HG03066 (cell line): ENCODE measurements around the gene UMAD1.

Experiments used
- ATAC-seq: cut with Tn5 transposase; IDR thresholded peaks from one replicate; pipeline ENCODE4 v1.9.1; 2021; ENCODE audit warnings: low read depth; ENCODE audit not compliant: unreplicated experiment

The UMAD1 gene

GRCh38 chr7:7867846-7868571, 227.5 kb downstream of the UMAD1 start:
- no peak for ATAC-seq

DNA sequence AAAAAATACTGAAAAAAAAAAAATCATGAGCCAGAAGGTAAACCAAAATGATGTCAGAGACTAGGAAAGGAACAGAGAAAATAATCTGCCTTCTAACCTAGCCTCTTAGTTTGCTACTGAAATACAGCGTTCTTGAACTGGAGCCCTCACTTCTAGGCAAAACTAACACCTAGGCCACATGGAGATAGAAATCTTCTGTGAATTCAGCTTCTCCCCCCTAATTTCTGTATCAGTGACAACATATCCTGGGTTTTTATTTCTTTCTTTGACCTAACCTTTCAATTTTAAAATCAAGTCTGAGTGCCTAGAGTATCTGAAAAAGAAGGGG, 228.0 kb downstream of the UMAD1 start:
- no peak for ATAC-seq

GRCh38 chr7:7869036-7869435, 228.5 kb downstream of the UMAD1 start:
- ATAC-seq: no peak

GRCh38 chr7:7869651-7870050, 229.1 kb downstream of the UMAD1 start:
- ATAC-seq: no peak

- ATAC-seq: no peak
These were observed 230.0 kb downstream of the UMAD1 start for GRCh38 chr7:7870555-7870954.

- ATAC-seq: no peak
These were observed 235.9 kb downstream of the UMAD1 start for GRCh38 chr7:7876419-7876818.

GRCh38 chr7:7881581-7881980, 241.0 kb downstream of the UMAD1 start:
- no peak for ATAC-seq

DNA sequence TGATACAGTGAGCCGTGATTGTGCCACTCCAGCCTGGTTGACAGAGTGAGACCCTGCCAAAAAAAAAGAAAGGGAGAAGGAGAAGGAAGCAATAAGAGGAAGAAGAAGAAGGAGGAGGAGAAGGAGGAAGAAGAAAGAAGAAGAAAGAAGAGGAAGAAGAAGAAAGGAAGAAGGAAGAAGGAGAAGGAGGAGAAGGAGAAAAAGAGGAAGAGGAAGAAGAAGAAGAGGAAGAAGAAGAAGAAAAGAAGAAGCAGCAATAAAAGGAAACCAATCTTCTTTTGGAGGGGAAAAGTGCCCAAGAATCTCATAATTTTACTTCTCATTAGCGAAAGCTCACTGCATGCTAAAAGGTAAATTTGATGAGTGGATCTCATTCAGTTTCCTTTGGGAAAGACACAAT, 242.3 kb downstream of the UMAD1 start:
- ATAC-seq: no peak

GRCh38 chr7:7883394-7883793, 242.8 kb downstream of the UMAD1 start:
- ATAC-seq: no peak

GRCh38 chr7:7884855-7885254, 244.3 kb downstream of the UMAD1 start:
- no peak for ATAC-seq

DNA sequence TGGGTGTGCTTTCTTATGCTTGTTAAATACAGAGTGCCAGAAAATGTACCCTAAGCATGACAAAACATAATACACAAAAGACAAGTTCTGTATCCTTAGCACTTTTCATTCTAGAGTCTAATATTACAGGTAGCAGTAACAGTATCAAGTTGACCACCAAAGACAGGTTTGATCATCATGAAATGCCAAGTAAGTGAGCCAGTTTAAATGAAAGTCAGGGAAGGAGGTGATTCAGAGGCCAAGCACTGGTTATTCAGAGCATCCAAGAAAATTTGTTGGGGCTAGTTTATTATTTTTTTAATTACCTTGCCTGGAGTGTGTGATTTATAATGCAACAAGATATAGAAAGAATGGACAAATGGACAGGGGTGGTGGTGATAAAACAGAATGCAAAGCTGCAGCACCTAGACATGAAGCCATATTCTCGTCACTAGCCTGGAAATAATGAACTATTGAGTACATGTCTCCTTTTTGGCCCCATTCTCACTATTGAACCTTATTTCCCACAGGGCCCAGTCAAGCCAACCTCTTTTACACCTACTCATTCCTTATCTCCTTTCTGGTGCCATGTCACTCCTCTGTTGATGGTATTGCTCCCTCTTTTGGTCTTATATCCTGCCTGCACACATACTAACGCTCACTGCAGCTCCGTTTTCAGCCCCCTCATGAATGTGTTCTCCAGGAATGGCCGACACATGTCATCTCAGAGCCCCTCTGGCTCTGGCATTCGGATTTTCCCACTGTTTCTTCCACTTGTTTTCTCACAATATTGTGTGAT, 249.4 kb downstream of the UMAD1 start:
- no peak for ATAC-seq

DNA sequence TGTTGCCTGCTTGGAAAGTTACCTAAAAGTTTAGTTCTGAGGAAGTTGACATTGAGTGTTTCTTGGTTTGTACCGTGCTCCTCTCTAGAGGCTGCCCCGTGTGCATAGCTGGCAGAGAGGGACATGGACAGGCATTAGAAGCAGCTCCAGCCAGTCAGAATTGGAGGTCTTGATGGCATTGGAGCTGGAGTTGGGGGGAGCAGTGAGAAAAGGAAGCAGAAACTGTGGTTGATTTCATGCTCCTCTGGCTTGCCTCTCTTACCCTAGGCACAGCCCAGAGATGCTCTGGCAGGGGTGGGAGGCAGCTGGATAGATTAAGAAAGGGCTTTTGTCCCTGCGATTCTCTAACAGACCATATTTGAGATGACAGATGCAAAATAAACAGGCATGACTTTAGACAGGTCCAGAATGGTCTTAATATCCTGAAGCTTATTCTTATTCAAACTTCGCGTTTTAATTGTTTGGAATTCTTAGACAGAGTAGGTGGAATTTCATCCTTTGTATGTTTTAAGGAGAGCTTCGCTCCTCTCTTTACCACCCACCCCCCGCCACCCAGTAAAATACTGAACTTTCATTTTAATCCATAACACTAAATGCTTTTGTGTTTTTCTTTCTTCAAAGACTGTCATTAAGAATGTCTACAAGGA, 254.6 kb downstream of the UMAD1 start:
- no peak for ATAC-seq

DNA sequence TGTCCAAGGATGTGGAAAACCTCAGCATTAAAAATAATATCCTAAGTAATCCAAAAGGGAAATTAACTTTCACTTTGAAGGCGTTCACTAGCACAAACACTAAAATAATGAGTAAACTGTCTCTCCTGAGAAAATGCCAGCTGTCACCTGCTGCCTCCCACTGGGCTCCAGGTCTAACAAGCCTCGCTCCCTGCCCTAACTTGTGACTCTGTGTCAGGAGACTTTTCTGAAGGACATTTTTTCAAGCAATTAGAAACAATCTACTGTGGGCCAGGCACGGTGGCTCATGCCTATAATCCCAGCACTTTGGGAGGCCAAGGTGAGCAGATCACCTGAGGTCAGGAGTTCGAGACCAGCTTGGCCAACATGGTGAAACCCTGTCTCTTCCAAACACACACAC, 255.2 kb downstream of the UMAD1 start:
- ATAC-seq: no peak

DNA sequence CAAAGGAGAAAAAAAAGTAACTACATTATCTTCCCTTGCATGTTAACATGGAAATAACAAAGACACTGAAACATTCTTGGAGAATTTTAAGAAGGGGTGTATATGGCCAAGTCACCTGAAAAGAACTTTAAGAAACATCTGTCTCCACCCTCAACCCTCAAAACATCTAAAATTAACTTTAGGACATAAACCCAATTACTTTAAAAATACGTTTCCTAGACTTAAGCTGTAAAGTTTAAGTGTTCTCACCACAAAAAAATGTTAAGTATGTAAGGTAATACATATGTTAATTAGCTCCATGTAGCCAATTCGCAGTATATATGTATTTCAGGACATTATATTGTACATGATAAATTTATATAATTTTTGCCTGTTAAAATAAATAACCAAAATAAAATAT, 257.0 kb downstream of the UMAD1 start:
- ATAC-seq: no peak

DNA sequence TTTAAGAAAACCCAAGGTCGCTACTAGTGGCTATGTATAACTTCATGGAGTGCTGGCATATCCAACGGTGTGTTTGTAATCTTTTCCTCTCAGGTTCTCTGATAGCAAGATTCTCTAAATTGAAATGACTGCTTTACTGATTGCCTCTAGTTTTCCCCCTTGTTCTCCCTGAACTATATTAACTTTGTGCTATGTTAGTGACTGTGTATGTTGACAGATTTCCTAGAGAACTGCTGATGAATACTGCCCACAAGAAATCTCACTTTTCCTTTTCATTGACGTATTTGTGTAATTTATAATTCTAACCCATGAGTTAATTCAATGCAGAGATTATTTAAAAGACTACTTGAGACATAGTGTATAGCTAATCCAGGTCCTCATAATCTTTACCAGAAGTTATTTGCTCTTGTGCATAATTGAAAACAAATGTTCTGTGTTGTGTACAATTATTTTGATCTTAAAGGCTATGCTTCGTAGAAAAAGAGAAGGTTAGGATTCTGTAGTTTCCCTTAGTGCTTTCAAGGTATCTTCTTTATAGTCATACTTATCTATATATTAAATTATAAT, 257.5 kb downstream of the UMAD1 start:
- no peak for ATAC-seq

DNA sequence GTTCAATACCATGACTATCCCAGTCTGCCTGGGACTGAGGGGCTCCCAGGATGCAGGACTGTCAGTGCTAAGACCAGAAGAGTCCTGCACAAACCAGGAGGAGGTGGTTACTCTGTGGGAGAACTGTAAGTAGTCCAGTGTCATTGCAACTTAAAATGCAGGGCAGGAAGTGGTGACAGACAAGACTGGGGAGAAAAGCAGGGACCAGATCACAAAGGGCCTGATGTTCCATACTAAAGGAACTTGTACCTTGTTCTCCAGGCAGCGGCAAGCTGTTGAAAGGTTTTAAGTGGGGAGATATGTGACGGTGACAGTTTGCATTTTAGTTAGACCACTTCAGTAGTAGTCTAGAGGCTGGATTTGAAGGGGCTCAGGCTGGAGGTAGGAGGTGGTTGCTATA, 262.3 kb downstream of the UMAD1 start:
- ATAC-seq: no peak

DNA sequence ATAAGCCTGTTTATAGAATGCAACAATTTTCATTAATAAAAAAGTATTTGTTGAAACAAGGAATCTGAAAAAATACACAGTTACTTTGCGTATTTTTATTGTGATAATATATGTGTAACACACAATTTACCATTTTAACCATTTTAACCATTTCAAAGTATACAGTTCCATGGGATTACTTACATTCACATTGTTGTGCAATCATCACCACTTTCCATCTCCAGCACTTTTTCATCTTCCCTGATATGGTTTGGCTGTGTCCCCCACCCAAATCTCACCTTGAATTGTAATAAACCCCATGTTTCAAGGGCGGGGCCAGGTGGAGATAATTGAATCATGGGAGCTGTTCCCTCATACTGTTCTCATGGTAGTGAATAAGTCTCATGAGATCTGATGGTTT, 266.8 kb downstream of the UMAD1 start:
- no peak for ATAC-seq

DNA sequence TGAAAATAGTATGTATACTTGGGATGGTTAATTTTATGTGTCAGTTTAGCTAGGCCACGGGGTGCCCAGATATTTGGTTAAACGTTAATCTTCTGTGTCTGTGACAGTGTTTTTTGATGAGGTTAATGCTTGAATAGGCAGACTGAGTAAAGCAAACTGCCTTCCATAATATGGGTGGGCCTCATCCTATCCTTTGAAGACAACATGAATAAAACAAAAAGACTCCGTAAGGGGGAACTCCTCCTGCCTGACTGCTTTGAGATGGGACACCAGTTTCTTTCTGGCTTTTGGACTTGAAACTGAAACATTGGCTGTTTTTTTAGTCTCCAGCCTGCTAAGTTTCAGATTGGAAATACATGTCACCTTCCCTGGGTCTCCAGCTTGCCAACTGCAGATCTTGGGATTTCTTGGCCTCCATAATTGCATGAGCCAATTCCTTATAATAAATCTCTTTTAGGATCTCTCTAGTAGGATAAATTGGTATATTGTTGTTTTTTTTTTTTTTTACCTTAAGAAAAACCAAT, 268.1 kb downstream of the UMAD1 start:
- no peak for ATAC-seq

- no peak for ATAC-seq
These were observed 268.8 kb downstream of the UMAD1 start for GRCh38 chr7:7909376-7909775.

DNA sequence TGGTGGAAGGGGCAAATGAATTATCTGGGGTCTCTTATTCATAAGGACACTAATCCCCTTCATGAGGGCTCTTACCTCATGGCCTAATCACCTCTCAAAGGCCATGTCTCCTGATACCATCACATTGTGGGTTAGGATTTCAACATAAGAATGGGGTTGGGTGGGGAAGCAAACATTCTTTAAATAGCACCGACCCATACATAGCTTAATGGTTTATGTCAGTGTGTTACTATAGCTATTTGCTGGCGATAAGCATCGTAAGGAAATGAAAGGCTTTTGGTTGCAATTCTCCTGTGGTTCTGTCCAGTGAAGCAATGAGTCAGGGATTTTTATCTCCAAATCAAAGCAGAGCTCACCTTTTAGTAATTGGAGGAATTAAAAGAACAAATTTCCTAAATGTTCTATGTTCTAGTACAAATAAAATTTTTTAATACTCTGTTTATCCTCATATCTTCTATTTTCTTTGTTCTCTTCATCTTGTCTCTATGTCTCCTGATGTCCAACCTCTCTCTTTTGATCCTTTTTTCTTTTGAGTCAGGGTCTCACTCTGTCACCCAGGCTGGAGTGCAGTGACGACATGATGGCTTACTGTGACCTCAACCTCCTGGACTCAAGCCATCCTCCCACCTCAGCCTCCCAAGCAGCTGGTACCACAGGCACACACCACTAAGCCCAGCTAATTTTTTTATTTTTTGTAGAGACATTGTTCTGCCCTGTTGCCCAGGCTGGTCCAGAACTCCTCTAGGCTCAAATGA, 271.0 kb downstream of the UMAD1 start:
- no peak for ATAC-seq

GRCh38 chr7:7912937-7913336, 272.4 kb downstream of the UMAD1 start:
- ATAC-seq: no peak
